GM04504 (cell line): ENCODE measurements around the gene IFNL3.
"Not testable (repeated sequence)": the region's sequence is repeated elsewhere in the genome, so short reads cannot be mapped to it uniquely, and the experiment has no call there.

Experiments
- DNase-seq: peaks from one replicate; pipeline ENCODE4 v3.0.0-alpha.2; 2012; ENCODE audit warnings: low read depth

The IFNL3 gene

DNA sequence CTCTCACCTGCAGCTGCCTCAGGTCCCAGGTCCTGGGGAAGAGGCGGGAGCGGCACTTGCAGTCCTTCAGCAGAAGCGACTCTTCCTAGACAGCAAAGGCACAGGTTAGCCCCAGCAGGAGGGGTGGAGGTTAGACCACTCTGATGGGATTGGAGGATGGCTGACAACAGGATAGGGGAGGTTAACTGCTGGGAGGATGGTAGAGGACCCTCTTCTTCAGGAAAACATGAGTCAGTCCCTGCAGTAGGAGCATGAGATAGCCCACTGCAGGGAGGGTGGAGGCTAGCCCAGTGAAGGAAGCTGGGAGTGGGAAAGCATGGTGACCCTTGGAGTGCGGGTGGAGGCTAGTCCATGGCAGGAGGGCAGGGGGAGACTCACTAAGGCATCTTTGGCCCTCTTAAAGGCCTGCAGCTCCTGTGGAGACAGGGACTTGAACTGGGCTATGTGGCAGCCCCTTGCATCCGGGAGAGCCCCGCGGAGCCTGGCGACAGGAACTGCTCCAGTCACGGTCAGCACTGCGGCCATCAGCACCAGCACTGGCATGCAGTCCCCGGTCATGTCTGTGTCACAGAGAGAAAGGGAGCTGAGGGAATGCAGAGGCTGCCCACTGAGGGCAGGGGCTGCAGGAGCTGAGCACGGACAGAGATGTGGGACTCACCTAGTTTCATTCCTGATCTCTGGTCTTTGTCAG, at the start of gene IFNL3:
Gene IFNL3 (minus strand): TSS at position 597 of the 691 bp plus-strand sequence. CDS start 39 bp downstream, at position 558.
- DNase-seq: not testable (repeated sequence)

DNA sequence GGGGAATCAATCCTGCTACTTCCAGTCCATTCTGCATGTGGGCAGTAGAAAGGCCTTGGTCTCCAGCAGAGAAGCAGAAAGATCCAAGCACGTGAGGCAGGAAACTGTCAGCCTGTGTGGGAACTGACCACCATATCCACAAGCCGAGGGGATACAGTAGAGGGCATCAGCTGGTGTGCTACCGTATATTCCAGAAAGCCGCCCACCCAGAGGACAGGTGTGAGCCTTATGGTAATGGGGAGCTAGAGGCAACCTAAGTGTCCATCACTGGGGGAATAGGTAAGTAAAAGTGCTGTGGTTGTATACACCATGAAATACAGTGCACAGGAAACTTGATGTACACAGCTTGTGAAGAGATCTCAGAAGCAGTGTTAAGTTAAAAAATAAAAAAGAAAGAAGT, 48.6 kb upstream of the IFNL3 start:
- DNase-seq: no peak

DNA sequence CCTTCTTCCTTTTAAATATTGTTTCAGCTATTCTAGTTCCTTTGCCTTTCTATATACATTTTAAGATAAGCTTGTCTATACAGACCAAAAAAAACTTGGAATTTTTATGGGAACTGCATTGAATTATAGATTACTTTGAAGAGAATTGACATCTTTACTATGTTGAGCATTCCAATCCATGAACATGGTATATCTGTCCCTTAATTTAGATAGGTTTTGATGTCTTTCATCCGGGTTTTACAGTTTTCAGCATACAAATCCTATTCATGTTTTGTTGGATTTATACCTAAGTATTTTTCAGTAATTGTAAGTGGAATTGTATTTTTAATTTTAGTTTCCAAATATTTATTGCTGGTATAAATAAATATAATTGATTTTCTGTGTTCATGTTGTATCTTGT, 39.2 kb upstream of the IFNL3 start:
- DNase-seq: no peak

- DNase-seq: no peak
Measured at GRCh38 chr19:39282021-39282420, 37.2 kb upstream of the IFNL3 start.

GRCh38 chr19:39277598-39277997, 32.8 kb upstream of the IFNL3 start:
- DNase-seq: no peak

GRCh38 chr19:39276740-39277139, 31.9 kb upstream of the IFNL3 start:
- DNase-seq: no peak

GRCh38 chr19:39275578-39275977, 30.8 kb upstream of the IFNL3 start:
- DNase-seq: no peak

DNA sequence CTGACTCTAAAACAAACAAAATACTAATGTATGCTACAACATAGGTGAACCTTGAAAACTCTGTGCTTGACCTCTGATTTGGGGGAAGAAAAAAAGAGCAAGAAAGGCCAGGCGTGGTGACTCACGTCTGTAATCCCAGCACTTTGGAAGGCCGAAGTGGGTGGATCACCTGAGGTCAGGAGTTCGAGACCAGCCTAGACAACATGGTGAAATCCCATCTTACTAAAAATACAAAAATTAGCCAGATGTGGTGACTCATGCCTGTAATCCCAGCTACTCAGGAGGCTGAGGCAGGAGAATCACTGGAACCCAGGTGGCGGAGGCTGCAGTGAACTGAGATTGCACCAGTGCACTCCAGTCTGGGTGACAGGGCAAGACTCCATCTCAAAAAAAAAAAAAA, 29.1 kb upstream of the IFNL3 start:
- DNase-seq: not testable (repeated sequence)

- no peak for DNase-seq
Measured at GRCh38 chr19:39270036-39270871, 25.4 kb upstream of the IFNL3 start.

DNA sequence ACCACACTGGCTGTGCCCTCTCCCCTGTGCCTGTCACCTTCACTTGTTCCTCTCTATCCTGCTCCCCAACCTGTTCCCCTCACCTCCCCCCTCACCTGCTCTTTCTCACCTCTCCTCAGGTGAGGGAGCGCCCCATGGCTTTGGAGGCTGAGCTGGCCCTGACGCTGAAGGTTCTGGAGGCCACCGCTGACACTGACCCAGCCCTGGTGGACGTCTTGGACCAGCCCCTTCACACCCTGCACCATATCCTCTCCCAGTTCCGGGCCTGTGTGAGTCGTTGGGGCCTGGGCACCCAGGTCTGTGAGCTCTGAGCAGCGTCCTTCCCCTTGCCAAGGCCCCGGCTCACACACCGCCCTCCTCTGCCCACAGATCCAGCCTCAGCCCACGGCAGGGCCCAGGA, 24.6 kb upstream of the IFNL3 start:
- DNase-seq: not testable (repeated sequence)

GRCh38 chr19:39268531-39269223, 23.9 kb upstream of the IFNL3 start:
- not testable (repeated sequence) for DNase-seq

- not testable (repeated sequence) for DNase-seq
Measured at GRCh38 chr19:39268085-39268484, 23.3 kb upstream of the IFNL3 start, which contains the start of gene IFNL2. IFNL2 (plus strand) TSS chr19:39268396; CDS start chr19:39268569, 173 bp downstream.

DNA sequence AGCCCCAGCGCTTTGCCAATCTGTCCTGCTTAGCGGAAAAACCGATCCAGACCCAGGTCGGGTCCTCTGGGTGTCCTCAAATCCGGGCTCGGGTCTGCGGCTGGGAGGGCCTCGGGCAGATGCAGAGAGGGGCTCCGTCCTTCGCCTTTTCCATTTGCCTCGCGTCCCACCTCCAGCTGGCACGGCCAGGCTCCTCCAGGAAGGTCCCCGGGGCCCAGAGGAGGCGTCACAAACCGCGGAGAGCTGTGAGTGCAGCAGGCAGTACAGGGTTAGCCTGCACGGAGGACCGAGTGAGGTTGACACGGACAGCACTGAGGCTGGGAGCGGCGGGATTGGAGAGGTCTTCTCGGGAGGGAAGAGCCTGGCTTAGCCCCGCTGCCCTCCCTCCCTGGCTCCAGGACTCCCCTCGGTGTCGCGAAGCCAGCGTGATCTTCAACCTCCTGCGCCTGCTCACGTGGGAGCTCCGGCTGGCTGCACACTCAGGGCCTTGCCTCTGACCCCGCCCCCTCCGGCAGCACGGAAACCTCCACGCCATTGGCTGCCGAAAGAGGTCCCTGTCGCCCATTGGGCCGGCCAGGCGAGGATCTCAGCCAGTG, 20.6 kb upstream of the IFNL3 start:
- DNase-seq: no peak

GRCh38 chr19:39264306-39265290, 19.8 kb upstream of the IFNL3 start:
- DNase-seq: no peak

DNA sequence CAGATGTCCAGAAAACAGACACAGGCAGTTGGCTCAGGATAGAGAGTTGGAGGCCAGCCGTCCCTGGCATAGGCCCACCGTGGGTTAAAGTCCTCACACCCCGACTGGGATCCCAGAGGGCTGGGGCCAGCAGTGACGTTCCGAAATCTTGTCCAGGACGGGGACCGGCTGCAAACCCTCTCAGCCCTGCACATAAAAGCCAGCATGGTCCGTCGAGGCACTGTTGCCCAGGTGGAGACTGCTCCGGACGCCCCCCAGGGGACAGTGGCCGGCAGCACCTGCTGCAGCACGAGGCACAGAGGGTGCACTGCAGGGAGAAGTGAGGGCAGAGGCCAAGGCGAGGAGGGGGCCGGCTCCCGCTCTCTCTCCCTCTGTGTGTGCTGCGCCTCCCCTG, 19.1 kb upstream of the IFNL3 start:
- no peak for DNase-seq

- DNase-seq: no peak
Measured at GRCh38 chr19:39262496-39262895, 17.7 kb upstream of the IFNL3 start.

GRCh38 chr19:39261704-39262103, 16.9 kb upstream of the IFNL3 start:
- no peak for DNase-seq

- DNase-seq: no peak
Measured at GRCh38 chr19:39257227-39257626, 12.4 kb upstream of the IFNL3 start.

- no peak for DNase-seq
Measured at GRCh38 chr19:39254531-39255345, 9.9 kb upstream of the IFNL3 start.
